ENCODE measurements around the gene HES5. TPM values are rescaled to one million over a fixed set of nuclear protein-coding genes. Genes with fewer than 3 reads are reported as not detected.
A peak's percentile ranks its signal among the peaks of the same experiment; 100 is the strongest.

The HES5 gene
- total and polyA plus RNA-seq, 2 of the 13 experiments (the other 11 are each of a cell fraction or from before 2014, with no cell fraction given), result not detected

- TF ChIP-seq PITX1 (CRISPR knock-in tag; IDR thresholded peaks at IDR 0.05) (peak; percentile 45; the same call in 1 of the 2 replicates), BORCS8-MEF2B (CRISPR knock-in tag; IDR thresholded peaks at IDR 0.05) (0 out of 2 replicates have a peak, but pooled peaks have one; percentile 26), PATZ1 (CRISPR knock-in tag; IDR thresholded peaks at IDR 0.05) (peak; percentile 76), ZNF543 (CRISPR knock-in tag; IDR thresholded peaks at IDR 0.05) (no peak; the same call in none of the 2 replicates), ZSCAN22 (CRISPR knock-in tag; IDR thresholded peaks at IDR 0.05) (no peak), ZNF251 (CRISPR knock-in tag; IDR thresholded peaks at IDR 0.05) (no peak), ZNF33B (CRISPR knock-in tag; IDR thresholded peaks at IDR 0.05) (no peak), ZNF44 (CRISPR knock-in tag; IDR thresholded peaks at IDR 0.05) (no peak), RARA (CRISPR knock-in tag; IDR thresholded peaks at IDR 0.05) (peak; percentile 49), SPEN (CRISPR knock-in tag; IDR thresholded peaks at IDR 0.05; ENCODE audit: low read depth) (no peak), PCBP2 (optimal IDR thresholded peaks at IDR 0.05; ENCODE audit: low read depth, low read length, poor library complexity, severe bottlenecking) (no peak), ZNF530 (CRISPR knock-in tag; IDR thresholded peaks at IDR 0.05; ENCODE audit: low read depth) (no peak), ZFP91 (CRISPR knock-in tag; IDR thresholded peaks at IDR 0.05; ENCODE audit: borderline replicate concordance) (0 out of 2 replicates have a peak, but pooled peaks have one; percentile 53), ZNF761 (CRISPR knock-in tag; conservative IDR thresholded peaks at IDR 0.05) (0 out of 2 replicates have a peak, but pooled peaks have one; percentile 41), ZNF263 (CRISPR knock-in tag; IDR thresholded peaks at IDR 0.05) (peak; percentile 42; the same call in 1 of the 2 replicates), ETS1 (CRISPR knock-in tag; IDR thresholded peaks at IDR 0.05) (no peak)
- TF ChIP-seq, protein P1, sequence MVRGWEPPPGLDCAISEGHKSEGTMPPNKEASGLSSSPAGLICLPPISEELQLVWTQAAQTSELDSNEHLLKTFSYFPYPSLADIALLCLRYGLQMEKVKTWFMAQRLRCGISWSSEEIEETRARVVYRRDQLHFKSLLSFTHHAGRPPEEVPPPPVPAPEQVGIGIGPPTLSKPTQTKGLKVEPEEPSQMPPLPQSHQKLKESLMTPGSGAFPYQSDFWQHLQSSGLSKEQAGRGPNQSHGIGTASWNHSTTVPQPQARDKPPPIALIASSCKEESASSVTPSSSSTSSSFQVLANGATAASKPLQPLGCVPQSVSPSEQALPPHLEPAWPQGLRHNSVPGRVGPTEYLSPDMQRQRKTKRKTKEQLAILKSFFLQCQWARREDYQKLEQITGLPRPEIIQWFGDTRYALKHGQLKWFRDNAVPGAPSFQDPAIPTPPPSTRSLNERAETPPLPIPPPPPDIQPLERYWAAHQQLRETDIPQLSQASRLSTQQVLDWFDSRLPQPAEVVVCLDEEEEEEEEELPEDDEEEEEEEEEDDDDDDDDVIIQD (CRISPR knock-in tag; IDR thresholded peaks at IDR 0.05; ENCODE audit: low read depth), result no peak
These were observed 14.2 kb upstream of the HES5 start (continued) for GRCh38 chr1:2544093-2544874.

All from HepG2 (cell line).